ENCODE measurements around the gene DUSP11.

DUSP11 gene

DNA sequence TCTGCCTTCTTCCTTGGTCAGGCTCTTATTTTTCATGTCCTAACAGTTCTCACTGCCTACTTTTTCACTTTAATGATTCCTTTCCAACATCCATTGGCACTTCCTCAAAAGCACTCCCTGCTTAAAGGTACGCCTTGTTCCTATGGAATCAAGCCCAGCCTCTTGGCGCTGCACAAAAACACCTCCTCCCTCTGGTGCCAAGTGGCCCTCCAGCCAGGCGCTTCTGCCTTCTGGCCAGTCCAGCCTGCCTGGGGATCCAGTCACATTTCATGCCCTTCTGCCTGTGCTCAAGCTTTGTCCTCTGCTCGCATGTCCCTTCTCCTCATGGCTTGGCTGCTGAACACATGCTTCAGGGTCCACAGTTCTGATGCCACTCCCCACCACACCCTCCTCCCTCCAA is 49.1 kb downstream of the DUSP11 start:
- TF ChIP-seq SIN3A (IDR thresholded peaks at IDR 0.05; ENCODE audit: borderline replicate concordance, insufficient read depth, low read length) (no peak), FOXP2 (optimal IDR thresholded peaks at IDR 0.05; ENCODE audit: borderline replicate concordance, extremely low read depth, extremely low read length, insufficient read depth) (no peak), TAF1 (IDR thresholded peaks at IDR 0.05; ENCODE audit: borderline replicate concordance, insufficient read depth, low read length) (no peak), POLR2AphosphoS5 (IDR thresholded peaks at IDR 0.05; ENCODE audit: low read depth, low read length) (no peak)
- TF ChIP-seq, protein P1, sequence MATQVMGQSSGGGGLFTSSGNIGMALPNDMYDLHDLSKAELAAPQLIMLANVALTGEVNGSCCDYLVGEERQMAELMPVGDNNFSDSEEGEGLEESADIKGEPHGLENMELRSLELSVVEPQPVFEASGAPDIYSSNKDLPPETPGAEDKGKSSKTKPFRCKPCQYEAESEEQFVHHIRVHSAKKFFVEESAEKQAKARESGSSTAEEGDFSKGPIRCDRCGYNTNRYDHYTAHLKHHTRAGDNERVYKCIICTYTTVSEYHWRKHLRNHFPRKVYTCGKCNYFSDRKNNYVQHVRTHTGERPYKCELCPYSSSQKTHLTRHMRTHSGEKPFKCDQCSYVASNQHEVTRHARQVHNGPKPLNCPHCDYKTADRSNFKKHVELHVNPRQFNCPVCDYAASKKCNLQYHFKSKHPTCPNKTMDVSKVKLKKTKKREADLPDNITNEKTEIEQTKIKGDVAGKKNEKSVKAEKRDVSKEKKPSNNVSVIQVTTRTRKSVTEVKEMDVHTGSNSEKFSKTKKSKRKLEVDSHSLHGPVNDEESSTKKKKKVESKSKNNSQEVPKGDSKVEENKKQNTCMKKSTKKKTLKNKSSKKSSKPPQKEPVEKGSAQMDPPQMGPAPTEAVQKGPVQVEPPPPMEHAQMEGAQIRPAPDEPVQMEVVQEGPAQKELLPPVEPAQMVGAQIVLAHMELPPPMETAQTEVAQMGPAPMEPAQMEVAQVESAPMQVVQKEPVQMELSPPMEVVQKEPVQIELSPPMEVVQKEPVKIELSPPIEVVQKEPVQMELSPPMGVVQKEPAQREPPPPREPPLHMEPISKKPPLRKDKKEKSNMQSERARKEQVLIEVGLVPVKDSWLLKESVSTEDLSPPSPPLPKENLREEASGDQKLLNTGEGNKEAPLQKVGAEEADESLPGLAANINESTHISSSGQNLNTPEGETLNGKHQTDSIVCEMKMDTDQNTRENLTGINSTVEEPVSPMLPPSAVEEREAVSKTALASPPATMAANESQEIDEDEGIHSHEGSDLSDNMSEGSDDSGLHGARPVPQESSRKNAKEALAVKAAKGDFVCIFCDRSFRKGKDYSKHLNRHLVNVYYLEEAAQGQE (IDR thresholded peaks at IDR 0.05; ENCODE audit: insufficient read depth in 1 of 2, low read depth in 2 of 2, low read length in 2 of 2): no peak

DNA sequence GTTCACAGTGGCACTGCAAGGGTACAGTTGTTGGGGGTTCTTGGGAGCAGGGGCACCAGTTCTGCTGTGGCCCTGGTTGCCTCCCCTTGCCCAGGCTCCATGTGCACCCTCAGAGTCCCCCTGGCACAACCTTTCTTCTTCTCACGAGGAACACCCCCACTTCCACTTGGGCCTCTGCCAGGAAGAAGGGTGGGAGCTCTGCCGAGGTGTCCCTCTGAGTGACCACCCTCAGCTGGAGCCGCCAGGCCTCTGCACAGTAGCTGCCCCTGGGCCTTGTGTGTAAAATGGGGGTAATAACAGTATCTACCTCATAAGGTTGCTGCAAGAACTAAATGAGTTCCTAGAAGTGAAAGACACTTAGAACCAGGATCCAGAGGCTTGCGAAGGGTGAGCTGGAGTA is 51.2 kb downstream of the DUSP11 start:
- TF ChIP-seq TAF1 (IDR thresholded peaks at IDR 0.05; ENCODE audit: borderline replicate concordance, insufficient read depth, low read length) (no peak), POLR2AphosphoS5 (IDR thresholded peaks at IDR 0.05; ENCODE audit: low read depth, low read length) (no peak), FOXP2 (optimal IDR thresholded peaks at IDR 0.05; ENCODE audit: borderline replicate concordance, extremely low read depth, extremely low read length, insufficient read depth) (no peak), SIN3A (IDR thresholded peaks at IDR 0.05; ENCODE audit: borderline replicate concordance, insufficient read depth, low read length) (no peak)
- TF ChIP-seq, protein P1 (IDR thresholded peaks at IDR 0.05; ENCODE audit: insufficient read depth in 1 of 2, low read depth in 2 of 2, low read length in 2 of 2): no peak

DNA sequence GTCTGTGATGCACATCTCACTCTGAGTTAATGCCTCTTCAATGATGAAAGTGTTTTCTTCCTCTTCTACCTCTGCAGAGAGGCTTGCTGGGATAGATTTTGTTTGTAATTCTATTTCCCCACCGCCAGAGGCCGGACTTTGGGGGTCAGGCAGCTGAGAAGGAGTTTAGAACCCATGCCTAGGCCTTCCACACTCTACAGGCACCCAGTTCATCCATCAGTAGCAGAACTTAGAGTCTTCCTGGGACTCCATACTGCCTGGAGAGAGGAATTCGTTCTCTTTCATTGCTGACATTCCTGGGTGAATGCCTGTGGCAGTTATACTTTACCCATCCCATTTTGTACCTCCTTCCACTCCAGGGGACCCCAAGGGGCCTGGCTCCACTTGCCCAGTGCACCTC is 51.9 kb downstream of the DUSP11 start:
- TF ChIP-seq TAF1 (IDR thresholded peaks at IDR 0.05; ENCODE audit: borderline replicate concordance, insufficient read depth, low read length) (no peak), FOXP2 (optimal IDR thresholded peaks at IDR 0.05; ENCODE audit: borderline replicate concordance, extremely low read depth, extremely low read length, insufficient read depth) (no peak), POLR2AphosphoS5 (IDR thresholded peaks at IDR 0.05; ENCODE audit: low read depth, low read length) (no peak), SIN3A (IDR thresholded peaks at IDR 0.05; ENCODE audit: borderline replicate concordance, insufficient read depth, low read length) (no peak)
- TF ChIP-seq, protein P1 (IDR thresholded peaks at IDR 0.05; ENCODE audit: insufficient read depth in 1 of 2, low read depth in 2 of 2, low read length in 2 of 2): no peak

DNA sequence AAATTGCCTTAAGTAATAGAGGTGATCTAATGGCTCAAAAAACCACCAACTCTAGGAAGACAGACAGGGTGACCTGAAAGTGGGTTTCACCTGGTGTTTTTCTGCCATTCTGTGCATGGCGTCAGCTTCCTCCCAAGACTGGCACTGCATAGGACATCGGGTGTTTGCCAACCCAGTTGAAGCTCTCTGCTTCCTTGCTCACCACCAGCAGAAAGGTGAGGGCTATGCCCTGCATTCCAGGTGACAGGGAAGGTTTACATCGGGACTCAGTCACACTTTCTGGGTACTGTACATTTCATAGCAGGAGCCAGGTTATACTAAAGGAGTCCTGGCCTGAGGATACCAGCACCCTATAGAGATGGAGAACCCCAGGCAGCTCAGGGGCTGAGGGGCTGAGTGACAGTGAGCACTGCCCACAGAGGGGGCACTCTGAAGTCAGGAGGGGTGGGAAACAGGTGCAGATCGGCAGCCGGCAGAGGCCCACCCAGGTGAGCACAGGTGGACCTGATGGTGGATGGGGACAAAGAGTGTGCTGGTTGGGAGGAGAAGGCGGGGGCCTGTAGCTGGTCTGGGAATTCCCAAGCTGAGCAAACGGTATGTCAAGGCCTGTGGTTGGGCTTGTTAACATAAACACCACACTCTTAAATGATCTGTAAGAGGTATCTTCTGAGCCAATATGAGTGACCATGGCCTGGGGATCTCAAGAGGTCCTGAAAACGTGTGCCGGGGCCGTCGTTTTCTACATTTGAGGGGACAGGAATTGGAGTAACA is 60.9 kb downstream of the DUSP11 start:
- TF ChIP-seq TAF1 (IDR thresholded peaks at IDR 0.05; ENCODE audit: borderline replicate concordance, insufficient read depth, low read length) (no peak), FOXP2 (optimal IDR thresholded peaks at IDR 0.05; ENCODE audit: borderline replicate concordance, extremely low read depth, extremely low read length, insufficient read depth) (no peak), POLR2AphosphoS5 (IDR thresholded peaks at IDR 0.05; ENCODE audit: low read depth, low read length) (no peak), SIN3A (IDR thresholded peaks at IDR 0.05; ENCODE audit: borderline replicate concordance, insufficient read depth, low read length) (no peak)
- TF ChIP-seq, protein P1 (IDR thresholded peaks at IDR 0.05; ENCODE audit: insufficient read depth in 1 of 2, low read depth in 2 of 2, low read length in 2 of 2): no peak
